WTC11 (cell line): ENCODE measurements around the gene MFGE8. TPM values are rescaled to one million over a fixed set of nuclear protein-coding genes. Genes with fewer than 3 reads are reported as not detected.

Source experiments
- ATAC-seq: fragments of 200-7000 bp; cut with Tn5 transposase; 2 replicates; pipeline ENCODE4 v1.10.0; 2021; ENCODE audit warnings: mild to moderate bottlenecking, moderate library complexity
- CTCF ChIA-PET: fragments of 300-600 bp; sonication (Branson Sonifier 250); formaldehyde crosslinking; loops from one replicate; lab custom pipeline; 2021; ENCODE audit warnings: antibody characterized with exemption; lab: Charles Lee
- POLR2A ChIA-PET: fragments of 350-600 bp; sonication (Branson Sonifier 250); formaldehyde crosslinking; loops from one replicate; lab custom pipeline; 2021; ENCODE audit warnings: antibody characterized with exemption; lab: Charles Lee
- DNase-seq: peaks from one replicate; pipeline ENCODE4 v3.0.0; 2021; ENCODE audit warnings: low spot score
- H3K27ac Mint-ChIP-seq: 2 replicates; pipeline ENCODE4 v1.8.0; 2021; ENCODE audit warnings: mixed read lengths
- H3K27me3 Mint-ChIP-seq: 2 replicates; pipeline ENCODE4 v1.8.0; 2021; ENCODE audit warnings: low read depth, mild to moderate bottlenecking, moderate library complexity, mixed read lengths
- H3K36me3 Mint-ChIP-seq: 2 replicates; pipeline ENCODE4 v1.8.0; 2021; ENCODE audit warnings: mixed read lengths
- H3K4me1 Mint-ChIP-seq: 2 replicates; pipeline ENCODE4 v1.8.0; 2022; ENCODE audit warnings: mixed read lengths
- H3K4me3 Mint-ChIP-seq: 2 replicates; pipeline ENCODE4 v1.8.0; 2021; ENCODE audit warnings: mild to moderate bottlenecking, moderate library complexity, mixed read lengths
- H3K9me3 Mint-ChIP-seq: 2 replicates; pipeline ENCODE4 v1.8.0; 2021; ENCODE audit warnings: mixed read lengths
- AFF4 ChIP-seq: sonication (generic); formaldehyde crosslinking; IDR thresholded peaks from 2 replicates; pipeline ENCODE4 v1.8.1; 2023; ENCODE audit warnings: mild to moderate bottlenecking, missing genetic modification reagents, borderline replicate concordance
- ATF3 ChIP-seq: sonication (generic); formaldehyde crosslinking; conservative IDR thresholded peaks from 2 replicates; pipeline ENCODE4 v1.8.1; 2022; ENCODE audit warnings: mild to moderate bottlenecking, missing genetic modification reagents
- ELF4 ChIP-seq: sonication (generic); formaldehyde crosslinking; IDR thresholded peaks from 2 replicates; pipeline ENCODE4 v1.8.1; 2022; ENCODE audit warnings: low read depth, mild to moderate bottlenecking, moderate library complexity, missing genetic modification reagents
- ESRRA ChIP-seq: sonication (generic); formaldehyde crosslinking; IDR thresholded peaks from 2 replicates; pipeline ENCODE4 v1.8.1; 2022; ENCODE audit warnings: mild to moderate bottlenecking, missing genetic modification reagents, borderline replicate concordance
- ETV6 ChIP-seq: sonication (generic); formaldehyde crosslinking; IDR thresholded peaks from 2 replicates; pipeline ENCODE4 v1.8.1; 2022; ENCODE audit warnings: mild to moderate bottlenecking, missing genetic modification reagents
- FOXP4 ChIP-seq: sonication (generic); formaldehyde crosslinking; IDR thresholded peaks from 2 replicates; pipeline ENCODE4 v1.8.0; 2022; ENCODE audit warnings: mild to moderate bottlenecking, missing genetic modification reagents
- PRDM15 ChIP-seq: sonication (generic); formaldehyde crosslinking; IDR thresholded peaks from 2 replicates; pipeline ENCODE4 v1.8.0; 2022; ENCODE audit warnings: missing genetic modification reagents
- SP1 ChIP-seq: sonication (generic); formaldehyde crosslinking; conservative IDR thresholded peaks from 2 replicates; pipeline ENCODE4 v1.8.1; 2022; ENCODE audit warnings: missing genetic modification reagents
- TCF7 ChIP-seq: sonication (generic); formaldehyde crosslinking; IDR thresholded peaks from 2 replicates; pipeline ENCODE4 v1.8.0; 2022; ENCODE audit warnings: mild to moderate bottlenecking, low read depth, missing genetic modification reagents, moderate library complexity
- USF2 ChIP-seq: sonication (generic); formaldehyde crosslinking; IDR thresholded peaks from 2 replicates; pipeline ENCODE4 v1.8.1; 2023; ENCODE audit warnings: mild to moderate bottlenecking, missing genetic modification reagents, moderate library complexity
- ZMAT4 ChIP-seq: fragments of 250-450 bp; sonication (Bioruptor Pico); IDR thresholded peaks from 2 replicates; pipeline ENCODE4 v1.9.0; 2021; ENCODE audit warnings: mild to moderate bottlenecking
- ZNF423 ChIP-seq: fragments of 250-450 bp; sonication (Bioruptor Pico); IDR thresholded peaks from 2 replicates; pipeline ENCODE4 v2.1.2; 2022; ENCODE audit warnings: mild to moderate bottlenecking, moderate library complexity
- ZNF532 ChIP-seq: fragments of 250-450 bp; sonication (Bioruptor Pico); IDR thresholded peaks from 2 replicates; pipeline ENCODE4 v1.9.0; 2021; ENCODE audit warnings: mild to moderate bottlenecking, borderline replicate concordance
- total RNA-seq: library from RNA; stranded (reverse); gene quantifications from 3 replicates; pipeline ENCODE4 v1.2.3, GENCODE V29; 2021

The MFGE8 gene
- total RNA-seq, 1 experiment from 2014 or later: 719 TPM

GRCh38 chr15:88899251-88899650 is 13.9 kb downstream of the MFGE8 start (continued):
- TF ChIP-seq FOXP4 (CRISPR knock-in tag): no peak

- DNase-seq (no peak), ATAC-seq (no peak)
- 0 out of 2 replicates have a peak, but pooled peaks cover 2% of the 10 kb centered on the region for H3K27me3 Mint-ChIP-seq
- CTCF ChIA-PET: interaction anchor here (1.1 to 2.0 kb wide), 3 partner anchors 9 to 105 kb away, joined by 3 to 15 read pairs (median 3); no protein-coding TSS in a partner anchor
- H3K36me3 Mint-ChIP-seq: peaks cover 52% of the 10 kb centered on the region
- H3K27ac Mint-ChIP-seq: peak overlapping the region; percentile 85
- POLR2A ChIA-PET: interaction anchor here (0.5 to 1.5 kb wide), 2 partner anchors 13 to 89 kb away, joined by 4 read pairs; no protein-coding TSS in a partner anchor
- no peak overlapping the region for H3K4me3 Mint-ChIP-seq
- TF ChIP-seq ELF4 (no peak), PRDM15 (CRISPR knock-in tag) (no peak), TCF7 (no peak), ZNF532 (CRISPR knock-in tag) (no peak), ZMAT4 (CRISPR knock-in tag) (no peak), ESRRA (CRISPR knock-in tag) (no peak), ATF3 (CRISPR knock-in tag) (no peak)
- TF ChIP-seq, all 79 proteins: peak for 0
- Mint-ChIP-seq H3K4me1 (peaks cover 54% of the 10 kb centered on the region), H3K9me3 (no peaks in the 10 kb centered on the region)
Measured at GRCh38 chr15:88898736-88899135, 14.4 kb downstream of the MFGE8 start.

- no peak overlapping the region; the same call in 1 of the 2 replicates for H3K4me3 Mint-ChIP-seq
- 0 out of 2 replicates have a peak, but pooled peaks have one; percentile 1 for ATAC-seq
- 0 out of 2 replicates have a peak, but pooled peaks cover 2% of the 10 kb centered on the region for H3K27me3 Mint-ChIP-seq
- no peaks in the 10 kb centered on the region for H3K9me3 Mint-ChIP-seq
- H3K4me1 Mint-ChIP-seq: peaks cover 53% of the 10 kb centered on the region
- POLR2A ChIA-PET: interaction anchor here (1.5 kb wide), 1 partner anchor 90 kb away, joined by 4 read pairs; no protein-coding TSS in a partner anchor
- H3K36me3 Mint-ChIP-seq: peaks cover 41% of the 10 kb centered on the region
- H3K27ac Mint-ChIP-seq: peak overlapping the region; percentile 93
- DNase-seq: peak; percentile 53
- CTCF ChIA-PET: interaction anchor here (0.6 to 4.2 kb wide), 9 partner anchors 8 to 309 kb away, joined by 3 to 64 read pairs (median 3); no protein-coding TSS in a partner anchor
- 0 out of 2 replicates have a peak, but pooled peaks have one; percentile 45 for TF ChIP-seq SP1
- TF ChIP-seq USF2 (CRISPR knock-in tag): 0 out of 2 replicates have a peak, but pooled peaks have one; percentile 15
- TF ChIP-seq ETV6 (CRISPR knock-in tag): 0 out of 2 replicates have a peak, but pooled peaks have one; percentile 28
- peak; percentile 92 for TF ChIP-seq ZNF423 (CRISPR knock-in tag)
- TF ChIP-seq AFF4 (CRISPR knock-in tag): peak; percentile 37; the same call in 1 of the 2 replicates
Measured at GRCh38 chr15:88897456-88898194, 15.6 kb downstream of the MFGE8 start.
